KMS-11 (cell line): ENCODE data around the gene RNF213.

Source experiments
- H2AFZ ChIP-seq: fragments of 200-600 bp; sonication (generic); 2 replicates; pipeline ENCODE4 v1.6.1; 2016; ENCODE audit warnings: antibody characterized with exemption, mixed run types, low read depth
- H3K27ac ChIP-seq: fragments of 200-600 bp; sonication (generic); 2 replicates; pipeline ENCODE4 v1.6.1; 2016; ENCODE audit warnings: mild to moderate bottlenecking, mixed run types
- H3K27me3 ChIP-seq: fragments of 200-600 bp; sonication (generic); 2 replicates; pipeline ENCODE4 v1.6.1; 2017; ENCODE audit warnings: mild to moderate bottlenecking, low read depth, mixed run types, moderate library complexity; ENCODE audit not compliant: insufficient read depth
- H3K36me3 ChIP-seq: fragments of 200-600 bp; sonication (generic); 2 replicates; pipeline ENCODE4 v1.6.1; 2017; ENCODE audit warnings: mild to moderate bottlenecking, mixed run types; ENCODE audit not compliant: insufficient read depth
- H3K4me1 ChIP-seq: fragments of 200-600 bp; sonication (generic); 2 replicates; pipeline ENCODE4 v1.6.1; 2016; ENCODE audit warnings: mild to moderate bottlenecking, low read depth, mixed run types; ENCODE audit not compliant: poor library complexity, severe bottlenecking
- H3K4me2 ChIP-seq: fragments of 200-600 bp; sonication (generic); 2 replicates; pipeline ENCODE4 v1.7.0; 2016; ENCODE audit warnings: mild to moderate bottlenecking, mixed run types
- H3K4me3 ChIP-seq: fragments of 200-600 bp; sonication (generic); IDR thresholded peaks from 2 replicates; pipeline ENCODE4 v1.6.1; 2017; ENCODE audit warnings: low read depth, low read length, mixed read lengths; ENCODE audit not compliant: insufficient read depth
- H3K79me2 ChIP-seq: fragments of 200-600 bp; sonication (generic); 2 replicates; pipeline ENCODE4 v1.6.1; 2016; ENCODE audit warnings: low read depth, mixed run types; ENCODE audit not compliant: insufficient read depth
- H3K9ac ChIP-seq: fragments of 200-600 bp; sonication (generic); 2 replicates; pipeline ENCODE4 v1.6.1; 2016; ENCODE audit warnings: mild to moderate bottlenecking, mixed run types
- H4K20me1 ChIP-seq: fragments of 200-600 bp; sonication (generic); 2 replicates; pipeline ENCODE4 v1.6.1; 2016; ENCODE audit warnings: mild to moderate bottlenecking, mixed run types; ENCODE audit not compliant: insufficient read depth
- CTCF ChIP-seq: fragments of 200-600 bp; sonication (generic); conservative IDR thresholded peaks from 2 replicates; pipeline ENCODE4 v1.6.1; 2017; ENCODE audit warnings: low read depth, mild to moderate bottlenecking, antibody characterized with exemption, low read length, moderate library complexity, mixed read lengths

RNF213 gene

GRCh38 chr17:80371196-80371595, 110.5 kb downstream of the RNF213 start:
- H3K4me3 ChIP-seq = no peak overlapping the region
- no peaks in the 10 kb centered on the region for H3K36me3 ChIP-seq
- no peak overlapping the region for H2AFZ ChIP-seq
- H3K27ac ChIP-seq = no peak overlapping the region
- H4K20me1 ChIP-seq = no peaks in the 10 kb centered on the region
- no peaks in the 10 kb centered on the region for H3K27me3 ChIP-seq
- no peak overlapping the region for H3K4me2 ChIP-seq
- no peak overlapping the region for H3K9ac ChIP-seq
- TF ChIP-seq CTCF = no peak
- H3K4me1 ChIP-seq = no peaks in the 10 kb centered on the region
- H3K79me2 ChIP-seq = no peaks in the 10 kb centered on the region

- H3K9ac ChIP-seq = no peak overlapping the region
- no peak overlapping the region for H2AFZ ChIP-seq
- no peaks in the 10 kb centered on the region for H3K4me1 ChIP-seq
- TF ChIP-seq CTCF = no peak
- no peak overlapping the region for H3K4me2 ChIP-seq
- H3K27ac ChIP-seq = no peak overlapping the region
- no peaks in the 10 kb centered on the region for H3K79me2 ChIP-seq
- no peak overlapping the region for H3K4me3 ChIP-seq
- no peaks in the 10 kb centered on the region for H3K36me3 ChIP-seq
- H4K20me1 ChIP-seq = no peaks in the 10 kb centered on the region
- H3K27me3 ChIP-seq = no peaks in the 10 kb centered on the region
Measured at GRCh38 chr17:80372456-80372855, 111.8 kb downstream of the RNF213 start.

GRCh38 chr17:80372922-80373570, 112.4 kb downstream of the RNF213 start:
- no peaks in the 10 kb centered on the region for H4K20me1 ChIP-seq
- no peaks in the 10 kb centered on the region for H3K4me1 ChIP-seq
- no peaks in the 10 kb centered on the region for H3K36me3 ChIP-seq
- TF ChIP-seq CTCF = no peak
- H3K4me2 ChIP-seq = no peak overlapping the region
- no peaks in the 10 kb centered on the region for H3K79me2 ChIP-seq
- no peak overlapping the region for H3K9ac ChIP-seq
- no peak overlapping the region for H3K4me3 ChIP-seq
- H3K27ac ChIP-seq = no peak overlapping the region
- no peaks in the 10 kb centered on the region for H3K27me3 ChIP-seq
- no peak overlapping the region for H2AFZ ChIP-seq

- Histone ChIP-seq H3K27me3 (no peaks in the 10 kb centered on the region), H3K9ac (no peak overlapping the region), H3K4me1 (no peaks in the 10 kb centered on the region), H2AFZ (no peak overlapping the region), H3K36me3 (no peaks in the 10 kb centered on the region), H3K4me3 (no peak overlapping the region), H3K4me2 (no peak overlapping the region), H3K27ac (no peak overlapping the region), H3K79me2 (no peaks in the 10 kb centered on the region), H4K20me1 (no peaks in the 10 kb centered on the region)
- TF ChIP-seq CTCF = no peak
Measured at GRCh38 chr17:80374039-80374731, 113.5 kb downstream of the RNF213 start.
